AG04450 (cell line): ENCODE measurements around the gene TBC1D2B. TPM values are rescaled to one million over a fixed set of nuclear protein-coding genes. Genes with fewer than 3 reads are reported as not detected.

Source experiments
- CTCF ChIA-PET: fragments of 300-600, 350-600 bp; formaldehyde crosslinking; extraction: SDS; loops from one replicate; lab custom pipeline; 2022; ENCODE audit warnings: antibody characterized with exemption, inconsistent platforms; lab: Charles Lee
- POLR2A ChIA-PET: fragments of 350-600 bp; formaldehyde crosslinking; extraction: SDS; loops from one replicate; lab custom pipeline; 2021; ENCODE audit warnings: antibody characterized with exemption, inconsistent platforms; lab: Yijun Ruan, JAX
- DNase-seq: peaks from one replicate; pipeline ENCODE4 v3.0.0-alpha.2; 2011; ENCODE audit warnings: low read depth, low spot score
- H3K27ac ChIP-seq: one replicate; pipeline ENCODE4 v1.5.1; 2012; ENCODE audit warnings: low read depth, low read length, control low read depth
- H3K27me3 ChIP-seq: one replicate; pipeline ENCODE4 v1.6.0; 2012; ENCODE audit warnings: low read length; ENCODE audit not compliant: control insufficient read depth, insufficient read depth
- H3K4me3 ChIP-seq: 2 replicates; pipeline ENCODE4 v1.5.1; 2011; ENCODE audit warnings: mild to moderate bottlenecking, low read depth, low read length, control low read depth
- H3K9me3 ChIP-seq: 2 replicates; pipeline ENCODE4 v1.5.1; 2012; ENCODE audit warnings: low read length; ENCODE audit not compliant: control insufficient read depth, insufficient read depth
- CTCF ChIP-seq: IDR thresholded peaks from 2 replicates; pipeline ENCODE4 v1.5.1; 2011; ENCODE audit warnings: low read depth, low read length, control low read depth, inconsistent platforms
- polyA plus RNA-seq: library from polyadenylated mRNA; depleted of rRNA; stranded (reverse); fragments of >200 nt; gene quantifications from 2 replicates; pipeline ENCODE4 v1.2.3, GENCODE V29; 2011

TBC1D2B gene
- polyA plus RNA-seq, 1 experiment = 42.0 TPM

- ChIA-PET CTCF (interaction anchor here (1.8 to 2.8 kb wide), 4 partner anchors 14 to 147 kb away, joined by 5 to 21 read pairs (median 10); no protein-coding TSS in a partner anchor), POLR2A (interaction anchor here (0.5 to 2.4 kb wide), 18 partner anchors 8 to 110 kb away, joined by 3 to 17 read pairs (median 5); partner anchors contain the start of gene TBC1D2B)
- no peak overlapping the region for H3K4me3 ChIP-seq
- TF ChIP-seq CTCF = no peak
- no peaks in the 10 kb centered on the region for H3K9me3 ChIP-seq
- peak overlapping the region; percentile 40 for H3K27ac ChIP-seq
- H3K27me3 ChIP-seq = peaks cover 12% of the 10 kb centered on the region
- peak; percentile 92 for DNase-seq
Observed at GRCh38 chr15:78093242-78094020, 15.9 kb upstream of the TBC1D2B start.

GRCh38 chr15:78092261-78093041 lies 14.9 kb upstream of the TBC1D2B start, which contains the start of gene SH2D7:
Gene SH2D7 (plus strand): TSS chr15:78092561. CDS start chr15:78092585, 24 bp downstream.
- Histone ChIP-seq H3K4me3 (no peak within 1 kb of the TSS), H3K27ac (peak within 1 kb of the TSS; percentile 40), H3K9me3 (no peaks in the 10 kb centered on the region), H3K27me3 (peaks cover 10% of the 10 kb centered on the region)
- no peak for TF ChIP-seq CTCF
- ChIA-PET POLR2A (interaction anchor here (0.7 to 2.4 kb wide), 13 partner anchors 8 to 88 kb away, joined by 3 to 17 read pairs (median 6); partner anchors contain the start of gene TBC1D2B), CTCF (interaction anchor here (2.0 to 2.8 kb wide), 3 partner anchors 15 to 125 kb away, joined by 5 to 21 read pairs (median 15); no protein-coding TSS in a partner anchor)
- DNase-seq = no peak

GRCh38 chr15:78090422-78091063 lies 13.0 kb upstream of the TBC1D2B start:
- Histone ChIP-seq H3K27me3 (peaks cover 10% of the 10 kb centered on the region), H3K4me3 (no peak overlapping the region), H3K9me3 (no peaks in the 10 kb centered on the region), H3K27ac (no peak overlapping the region)
- CTCF ChIA-PET = interaction anchor here (0.9 to 1.9 kb wide), 3 partner anchors 18 to 123 kb away, joined by 3 to 7 read pairs (median 6); no protein-coding TSS in a partner anchor
- POLR2A ChIA-PET = no interaction called here
- no peak for TF ChIP-seq CTCF
- DNase-seq = no peak

- ChIA-PET CTCF (no interaction called here), POLR2A (no interaction called here)
- TF ChIP-seq CTCF = no peak
- Histone ChIP-seq H3K27ac (no peak overlapping the region), H3K27me3 (peaks cover 3% of the 10 kb centered on the region), H3K4me3 (no peak overlapping the region), H3K9me3 (no peaks in the 10 kb centered on the region; the same call in 1 of the 2 replicates)
- DNase-seq = no peak
Observed at GRCh38 chr15:78088773-78089080, 11.2 kb upstream of the TBC1D2B start.
